GM12892 (cell line): ENCODE results near the gene SLC38A9.

Source experiments
- POLR2A ChIP-seq: IDR thresholded peaks from 2 replicates; pipeline ENCODE4 v1.6.1; 2011; ENCODE audit warnings: low read depth, low read length, control low read depth
- POLR2AphosphoS5 ChIP-seq: IDR thresholded peaks from 2 replicates; pipeline ENCODE4 v1.6.1; 2011; ENCODE audit warnings: low read depth, low read length, control low read depth

- TF ChIP-seq POLR2A (no peak), POLR2AphosphoS5 (no peak)
Measured at GRCh38 chr5:55702598-55703345, 9.4 kb downstream of the SLC38A9 start.
